GM23248 (cell line): Measurements from ENCODE around the gene ATG2B. TPM values are rescaled to one million over a fixed set of nuclear protein-coding genes. Genes with fewer than 3 reads are reported as not detected.

Experiments
- DNase-seq: peaks from one replicate; pipeline ENCODE4 v3.0.0-alpha.2; 2015
- H2AFZ ChIP-seq: fragments of 200-600 bp; sonication (generic); 2 replicates; pipeline ENCODE4 v1.6.1; 2016; ENCODE audit warnings: antibody characterized with exemption
- H3F3A ChIP-seq: fragments of 200-600 bp; sonication (generic); 2 replicates; pipeline ENCODE4 v1.6.1; 2016; ENCODE audit warnings: mild to moderate bottlenecking, antibody characterized with exemption, mixed run types; ENCODE audit not compliant: insufficient read depth
- H3K27ac ChIP-seq: fragments of 200-600 bp; sonication (generic); 2 replicates; pipeline ENCODE4 v1.5.1; 2016; ENCODE audit warnings: mild to moderate bottlenecking
- H3K27me3 ChIP-seq: fragments of 200-600 bp; sonication (generic); replicated peaks from 2 replicates; pipeline ENCODE4 v1.6.1; 2016; ENCODE audit warnings: mild to moderate bottlenecking; ENCODE audit not compliant: insufficient read depth
- H3K36me3 ChIP-seq: fragments of 200-600 bp; sonication (generic); 2 replicates; pipeline ENCODE4 v1.6.1; 2016; ENCODE audit warnings: low read depth, mild to moderate bottlenecking
- H3K4me1 ChIP-seq: fragments of 200-600 bp; sonication (generic); 2 replicates; pipeline ENCODE4 v1.6.1; 2016; ENCODE audit warnings: mild to moderate bottlenecking; ENCODE audit not compliant: insufficient read depth
- H3K4me2 ChIP-seq: fragments of 200-600 bp; sonication (generic); one replicate; pipeline ENCODE4 v1.6.1; 2016; ENCODE audit warnings: mild to moderate bottlenecking; ENCODE audit not compliant: unreplicated experiment
- H3K4me3 ChIP-seq: fragments of 200-600 bp; sonication (generic); 2 replicates; pipeline ENCODE4 v1.5.1; 2016; ENCODE audit warnings: mild to moderate bottlenecking
- H3K79me2 ChIP-seq: fragments of 200-600 bp; sonication (generic); 2 replicates; pipeline ENCODE4 v1.6.1; 2016; ENCODE audit warnings: mild to moderate bottlenecking; ENCODE audit not compliant: insufficient read depth
- H3K9ac ChIP-seq: fragments of 200-600 bp; sonication (generic); 2 replicates; pipeline ENCODE4 v1.6.1; 2016; ENCODE audit warnings: mild to moderate bottlenecking
- H3K9me2 ChIP-seq: fragments of 200-600 bp; sonication (generic); 2 replicates; pipeline ENCODE4 v1.6.1; 2016; ENCODE audit warnings: mixed run types, mild to moderate bottlenecking, moderate library complexity; ENCODE audit not compliant: insufficient read depth
- H3K9me3 ChIP-seq: fragments of 200-600 bp; sonication (generic); one replicate; pipeline ENCODE4 v1.6.1; 2017; ENCODE audit warnings: low read depth
- H4K20me1 ChIP-seq: fragments of 200-600 bp; sonication (generic); 2 replicates; pipeline ENCODE4 v1.6.0; 2016; ENCODE audit not compliant: insufficient read depth
- EZH2 ChIP-seq: fragments of 200-600 bp; sonication (generic); IDR thresholded peaks from 2 replicates; pipeline ENCODE4 v1.6.1; 2018; ENCODE audit warnings: antibody characterized with exemption, mild to moderate bottlenecking; ENCODE audit not compliant: insufficient read depth, poor library complexity, severe bottlenecking
- EZH2phosphoT487 ChIP-seq: fragments of 200-600 bp; sonication (generic); IDR thresholded peaks from 2 replicates; pipeline ENCODE4 v1.6.1; 2018; ENCODE audit warnings: antibody characterized with exemption, moderate library complexity, mild to moderate bottlenecking, low read depth; ENCODE audit not compliant: insufficient read depth
- WGBS, 2 experiments: methylation state at CpG; one replicate each; pipeline ENCODE4 v1.1.6; 2015 to 2017; ENCODE audit warnings: low lambda C conversion rate in 2 of 2, low coverage in 1 of 2; ENCODE audit errors: missing lambda C conversion rate in 2 of 2; 5-methylcytosine and 5-hydroxymethylcytosine counted together
- in situ Hi-C: fragments of 300-500 bp; cut with MboI; formaldehyde crosslinking; loops from 2 replicates; pipeline ENCODE4 v1.15.0; 2020
- polyA plus RNA-seq: library from polyadenylated mRNA; unstranded; fragments of >200 nt; fragmentation: Nextera tagmentation; extraction: Ambion mirVana; gene quantifications from 2 replicates; pipeline ENCODE4 v1.2.1, GENCODE V29; 2016
- total RNA-seq: library from RNA; depleted of rRNA; stranded (reverse); fragments of >200 nt; shearing (Covaris generic); gene quantifications from 2 replicates; pipeline ENCODE4 v1.2.3, GENCODE V29; 2014

Gene ATG2B
- total and polyA plus RNA-seq, 2 experiments from 2014 or later: 2.9 to 10.7 TPM

DNA sequence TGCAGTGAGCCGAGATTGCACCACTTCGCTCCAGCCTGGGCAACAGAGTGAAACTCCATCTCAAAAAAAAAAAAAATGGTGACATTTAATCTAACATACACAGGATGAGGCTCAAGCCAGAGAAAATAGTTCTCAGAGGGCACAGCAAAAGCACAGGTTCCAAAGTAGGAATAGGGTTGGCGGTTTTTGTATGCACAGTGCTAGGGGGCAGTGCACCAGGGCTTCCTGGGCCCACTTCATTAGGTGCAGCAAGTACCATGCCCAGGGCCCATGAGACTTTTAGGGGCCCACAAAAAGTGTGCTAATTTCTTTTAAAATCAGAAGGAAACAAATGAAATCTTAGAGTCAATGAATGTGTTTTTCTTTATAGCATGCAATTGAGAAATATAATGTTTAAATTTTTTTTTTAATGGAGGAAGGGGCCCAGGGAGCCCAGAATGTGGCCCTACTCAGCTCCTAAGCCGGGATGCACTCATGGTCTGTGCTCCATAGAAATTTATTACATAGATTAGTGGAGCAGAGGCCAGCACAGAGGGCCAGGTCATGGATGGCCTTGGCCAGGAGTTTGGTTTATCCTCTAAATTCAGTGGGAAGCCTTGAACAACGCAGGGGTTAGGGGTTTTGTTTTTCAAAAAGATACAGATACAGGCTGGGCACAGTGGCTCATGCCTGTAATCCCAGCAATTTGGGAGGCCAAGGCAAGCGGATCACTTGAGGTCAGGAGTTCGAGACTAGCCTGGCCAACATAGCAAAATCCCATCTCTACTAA lies 31.1 kb upstream of the ATG2B start:
- Histone ChIP-seq H3K9me2 (no peaks in the 10 kb centered on the region), H3K9ac (no peak overlapping the region), H3K79me2 (no peaks in the 10 kb centered on the region), H3K27me3 (no peaks in the 10 kb centered on the region; the same call in 1 of the 2 replicates), H3K4me2 (no peak overlapping the region), H3K27ac (no peak overlapping the region), H2AFZ (no peak overlapping the region), H3K36me3 (no peaks in the 10 kb centered on the region), H3K4me3 (no peak overlapping the region), H4K20me1 (no peaks in the 10 kb centered on the region), H3F3A (0 out of 2 replicates have a peak, but pooled peaks cover 5% of the 10 kb centered on the region), H3K4me1 (no peaks in the 10 kb centered on the region), H3K9me3 (no peaks in the 10 kb centered on the region)
- no peak for DNase-seq
- in situ Hi-C loops: no loop called here
- WGBS, 2 experiments: 70 to 76% methylated on average over 7 of the region's 7 CpGs
- no peak for TF ChIP-seq EZH2phosphoT487
- TF ChIP-seq EZH2: no peak

- Histone ChIP-seq H3K4me3 (no peak overlapping the region), H3K27me3 (no peaks in the 10 kb centered on the region), H3K9ac (no peak overlapping the region), H3K36me3 (no peaks in the 10 kb centered on the region), H3K27ac (no peak overlapping the region), H3K4me1 (no peaks in the 10 kb centered on the region), H3K4me2 (no peak overlapping the region), H3K9me3 (no peaks in the 10 kb centered on the region), H3F3A (0 out of 2 replicates have a peak, but pooled peaks cover 5% of the 10 kb centered on the region), H3K79me2 (no peaks in the 10 kb centered on the region), H2AFZ (peak overlapping the region; percentile 99), H3K9me2 (no peaks in the 10 kb centered on the region), H4K20me1 (no peaks in the 10 kb centered on the region)
- 65 to 69% methylated on average over 5 of the region's 5 CpGs for WGBS, 2 experiments
- in situ Hi-C loops: no loop called here
- no peak for TF ChIP-seq EZH2phosphoT487
- no peak for TF ChIP-seq EZH2
- no peak for DNase-seq
These were observed 30.0 kb upstream of the ATG2B start for GRCh38 chr14:96393071-96393691.

DNA sequence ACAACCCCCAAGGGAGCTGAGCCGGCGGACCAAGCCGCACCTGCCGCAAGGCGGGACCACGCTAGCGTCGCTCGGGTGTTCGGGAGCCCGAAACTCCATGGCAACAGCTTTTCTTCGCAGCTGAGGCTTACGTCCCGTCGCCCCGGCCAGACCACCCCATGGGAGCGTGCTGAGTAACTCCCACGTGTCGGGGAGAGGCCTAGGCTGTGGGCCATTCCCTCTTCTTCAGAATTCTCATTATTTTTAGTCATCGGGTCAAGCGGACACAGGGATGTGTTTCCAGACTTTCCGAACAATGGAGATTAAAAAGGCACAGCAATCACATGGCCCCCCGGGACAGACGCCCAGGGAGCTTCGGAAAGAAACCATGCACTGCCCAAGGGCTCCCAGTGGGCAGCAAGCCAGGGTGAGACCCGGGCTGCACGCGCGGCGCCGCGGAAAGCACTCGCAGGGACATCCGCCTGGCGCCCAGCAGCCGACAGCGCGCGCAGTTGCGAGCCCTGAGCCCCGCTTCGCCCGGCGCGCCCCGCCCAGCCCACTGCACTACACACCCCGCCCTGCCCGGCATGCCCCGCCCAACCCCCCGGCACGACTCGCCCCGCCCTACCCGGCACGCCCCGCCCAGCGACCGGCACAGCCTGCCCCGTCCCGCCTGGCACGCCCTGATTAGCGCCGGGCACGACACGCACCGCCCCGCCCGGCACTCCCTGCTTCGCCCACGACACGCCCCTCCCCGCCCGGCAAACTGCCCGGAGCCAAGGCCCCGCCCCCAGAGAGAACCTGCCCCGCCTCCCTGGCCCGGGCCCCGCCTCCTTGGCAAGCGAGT lies 28.4 kb upstream of the ATG2B start:
- no peaks in the 10 kb centered on the region for H3K4me1 ChIP-seq
- H3K27ac ChIP-seq: peak overlapping the region; percentile 28
- no peaks in the 10 kb centered on the region for H4K20me1 ChIP-seq
- H3K9me2 ChIP-seq: no peaks in the 10 kb centered on the region
- H3K27me3 ChIP-seq: no peaks in the 10 kb centered on the region
- DNase-seq: peak; percentile 98
- peak overlapping the region; percentile 80 for H3K9ac ChIP-seq
- peak overlapping the region; percentile 87 for H3K4me3 ChIP-seq
- H3K9me3 ChIP-seq: no peaks in the 10 kb centered on the region
- H3K4me2 ChIP-seq: peak overlapping the region; percentile 89
- H3F3A ChIP-seq: 0 out of 2 replicates have a peak, but pooled peaks cover 5% of the 10 kb centered on the region
- TF ChIP-seq EZH2 (no peak), EZH2phosphoT487 (no peak)
- in situ Hi-C loops: no loop called here
- H2AFZ ChIP-seq: peak overlapping the region; percentile 99
- WGBS, 2 experiments: 0 to 2% methylated on average over 34 to 58 of the region's 79 CpGs
- no peaks in the 10 kb centered on the region for H3K36me3 ChIP-seq
- H3K79me2 ChIP-seq: no peaks in the 10 kb centered on the region

DNA sequence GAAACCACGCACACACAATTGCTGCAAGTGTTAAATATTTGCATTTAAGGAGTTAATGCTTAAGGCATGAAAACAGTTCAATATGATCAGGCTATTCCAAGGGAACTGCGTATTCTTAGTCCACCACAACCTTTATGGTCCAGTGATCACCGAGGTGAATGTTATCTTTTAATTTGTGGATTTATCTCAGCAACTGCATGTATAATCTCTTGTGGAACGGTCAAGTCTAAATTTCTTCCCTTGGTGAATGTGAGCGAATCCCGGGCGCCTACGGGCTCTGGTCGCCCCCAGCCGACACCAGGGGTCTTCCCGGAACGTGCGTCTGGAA lies 27.8 kb upstream of the ATG2B start:
- H3K4me2 ChIP-seq: peak overlapping the region; percentile 89
- H3K36me3 ChIP-seq: no peaks in the 10 kb centered on the region
- H3K27ac ChIP-seq: no peak overlapping the region
- no peaks in the 10 kb centered on the region for H3K9me3 ChIP-seq
- peak overlapping the region; percentile 80 for H3K9ac ChIP-seq
- H3F3A ChIP-seq: 0 out of 2 replicates have a peak, but pooled peaks cover 5% of the 10 kb centered on the region
- 5% methylated on average over 13 of the region's 13 CpGs for WGBS, 2 experiments
- no peaks in the 10 kb centered on the region for H3K27me3 ChIP-seq
- TF ChIP-seq EZH2 (no peak), EZH2phosphoT487 (no peak)
- no peaks in the 10 kb centered on the region for H4K20me1 ChIP-seq
- peak overlapping the region; percentile 96 for H2AFZ ChIP-seq
- H3K4me1 ChIP-seq: no peaks in the 10 kb centered on the region
- in situ Hi-C loops: no loop called here
- DNase-seq: no peak
- H3K9me2 ChIP-seq: no peaks in the 10 kb centered on the region
- no peaks in the 10 kb centered on the region for H3K79me2 ChIP-seq
- H3K4me3 ChIP-seq: peak overlapping the region; percentile 87
